Measurements from ENCODE around the gene TRDMT1. TPM values are rescaled to one million over a fixed set of nuclear protein-coding genes. Genes with fewer than 3 reads are reported as not detected.

The TRDMT1 gene
- total RNA-seq, 1 donor from 2014 or later: 5.9 TPM

DNA sequence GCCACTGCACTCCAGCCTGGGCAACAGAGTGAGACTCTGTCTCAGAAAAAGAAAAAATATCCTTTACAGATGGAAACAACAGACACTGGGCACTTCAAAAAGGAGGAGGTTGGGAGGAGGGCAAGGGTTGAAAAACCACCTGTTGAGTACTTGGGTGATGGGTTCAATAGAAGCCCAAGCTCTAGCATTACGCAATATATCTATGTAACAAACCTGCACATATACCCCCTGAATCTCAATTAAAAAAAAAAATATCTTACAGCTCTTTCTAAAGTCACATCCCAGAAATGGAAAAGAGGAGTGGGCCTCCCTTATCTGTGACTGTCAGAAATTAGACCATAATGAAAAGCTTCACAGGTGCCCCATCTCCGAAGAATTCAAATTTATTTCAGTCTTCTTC, 38.6 kb upstream of the TRDMT1 start:
- peak overlapping the region; percentile 49 for H3K27ac Mint-ChIP-seq (ENCODE audit: unreplicated experiment)
- TF ChIP-seq EZH2 (IDR thresholded peaks at IDR 0.05; ENCODE audit: insufficient read depth, low read length): no peak
- no peaks in the 10 kb centered on the region for H3K27me3 Mint-ChIP-seq (ENCODE audit: low read depth, unreplicated experiment)
- H4K20me1 ChIP-seq (ENCODE audit: insufficient read depth, low read length): peaks cover 36% of the 10 kb centered on the region
- FAIRE-seq (no peak), DNase-seq (ENCODE audit: low read depth) (no peak)
- H3K27ac ChIP-seq (ENCODE audit: low read depth, low read length): no peak overlapping the region
- H3K9ac ChIP-seq (ENCODE audit: low read length): no peak overlapping the region
- no peak overlapping the region for H3K4me2 ChIP-seq (ENCODE audit: low read length)
- no peak overlapping the region for H3K4me3 ChIP-seq (ENCODE audit: insufficient read depth, low read depth, low read length)
- H3K27me3 ChIP-seq (ENCODE audit: insufficient read depth, low read length): no peaks in the 10 kb centered on the region
- H3K36me3 Mint-ChIP-seq (ENCODE audit: low read depth, unreplicated experiment): peaks cover 21% of the 10 kb centered on the region
- H3K36me3 ChIP-seq (ENCODE audit: insufficient read depth, low read length): peaks cover 24% of the 10 kb centered on the region
- peaks cover 4% of the 10 kb centered on the region for H3K79me2 ChIP-seq (ENCODE audit: insufficient read depth, low read length)
- peak overlapping the region; percentile 46 for H3K4me3 Mint-ChIP-seq (ENCODE audit: unreplicated experiment)
- H2AFZ ChIP-seq (ENCODE audit: low read depth, low read length): no peak overlapping the region
- peaks cover 2% of the 10 kb centered on the region for H3K9me3 Mint-ChIP-seq (ENCODE audit: unreplicated experiment)
- H3K4me1 ChIP-seq (ENCODE audit: insufficient read depth, low read length): peaks cover 5% of the 10 kb centered on the region
- H3K4me1 Mint-ChIP-seq (ENCODE audit: low read depth, unreplicated experiment): peaks cover 11% of the 10 kb centered on the region
- peaks cover 5% of the 10 kb centered on the region for H3K9me3 ChIP-seq (ENCODE audit: insufficient read depth, low read depth, low read length)

DNA sequence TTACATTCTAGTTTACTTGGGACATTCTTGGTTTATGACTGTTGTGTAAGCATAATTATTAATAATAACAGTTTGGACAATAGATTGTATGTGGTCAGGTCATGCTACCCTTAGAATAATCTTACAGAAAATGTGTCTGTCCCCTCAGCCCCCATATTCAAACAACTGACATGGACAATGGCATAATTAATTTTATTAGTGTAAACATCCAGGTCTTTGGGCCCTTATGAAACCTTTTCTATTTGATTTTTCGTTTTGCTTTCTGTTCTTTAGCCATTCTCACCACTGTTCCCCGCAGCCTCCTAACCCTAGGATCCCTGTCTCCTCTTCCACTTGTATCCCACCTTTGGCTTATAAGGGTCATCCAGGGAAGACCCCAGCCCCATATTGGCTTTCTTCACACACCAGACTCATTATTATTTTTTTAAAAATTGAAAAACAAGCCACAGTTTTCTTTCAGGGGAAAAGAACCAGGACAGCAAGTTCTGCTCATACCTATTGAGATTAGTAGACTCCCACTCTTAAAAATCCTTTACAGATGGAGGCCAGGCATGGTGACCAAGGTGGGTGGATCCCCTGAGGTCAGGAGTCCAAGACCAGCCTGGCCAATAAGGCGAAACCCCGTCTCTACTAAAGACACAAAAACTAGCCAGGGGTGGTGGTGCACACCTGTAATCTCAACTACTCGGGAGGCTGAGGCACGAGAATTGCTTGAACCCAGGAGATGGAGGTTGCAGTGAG, 38.0 kb upstream of the TRDMT1 start:
- Mint-ChIP-seq H3K36me3 (ENCODE audit: low read depth, unreplicated experiment) (peaks cover 26% of the 10 kb centered on the region), H3K4me1 (ENCODE audit: low read depth, unreplicated experiment) (peaks cover 9% of the 10 kb centered on the region), H3K9me3 (ENCODE audit: unreplicated experiment) (peaks cover 2% of the 10 kb centered on the region), H3K4me3 (ENCODE audit: unreplicated experiment) (peak overlapping the region; percentile 74), H3K27me3 (ENCODE audit: low read depth, unreplicated experiment) (no peaks in the 10 kb centered on the region), H3K27ac (ENCODE audit: unreplicated experiment) (peak overlapping the region; percentile 49)
- H3K4me1 ChIP-seq (ENCODE audit: insufficient read depth, low read length): peaks cover 4% of the 10 kb centered on the region
- FAIRE-seq (no peak), DNase-seq (ENCODE audit: low read depth) (no peak)
- peaks cover 30% of the 10 kb centered on the region for H3K36me3 ChIP-seq (ENCODE audit: insufficient read depth, low read length)
- H2AFZ ChIP-seq (ENCODE audit: low read depth, low read length): no peak overlapping the region
- H3K9me3 ChIP-seq (ENCODE audit: insufficient read depth, low read depth, low read length): peaks cover 5% of the 10 kb centered on the region
- no peak overlapping the region for H3K9ac ChIP-seq (ENCODE audit: low read length)
- H4K20me1 ChIP-seq (ENCODE audit: insufficient read depth, low read length): peaks cover 42% of the 10 kb centered on the region
- no peak overlapping the region for H3K4me2 ChIP-seq (ENCODE audit: low read length)
- H3K27me3 ChIP-seq (ENCODE audit: insufficient read depth, low read length): no peaks in the 10 kb centered on the region
- H3K27ac ChIP-seq (ENCODE audit: low read depth, low read length): peak overlapping the region; percentile 48
- TF ChIP-seq, protein P1, sequence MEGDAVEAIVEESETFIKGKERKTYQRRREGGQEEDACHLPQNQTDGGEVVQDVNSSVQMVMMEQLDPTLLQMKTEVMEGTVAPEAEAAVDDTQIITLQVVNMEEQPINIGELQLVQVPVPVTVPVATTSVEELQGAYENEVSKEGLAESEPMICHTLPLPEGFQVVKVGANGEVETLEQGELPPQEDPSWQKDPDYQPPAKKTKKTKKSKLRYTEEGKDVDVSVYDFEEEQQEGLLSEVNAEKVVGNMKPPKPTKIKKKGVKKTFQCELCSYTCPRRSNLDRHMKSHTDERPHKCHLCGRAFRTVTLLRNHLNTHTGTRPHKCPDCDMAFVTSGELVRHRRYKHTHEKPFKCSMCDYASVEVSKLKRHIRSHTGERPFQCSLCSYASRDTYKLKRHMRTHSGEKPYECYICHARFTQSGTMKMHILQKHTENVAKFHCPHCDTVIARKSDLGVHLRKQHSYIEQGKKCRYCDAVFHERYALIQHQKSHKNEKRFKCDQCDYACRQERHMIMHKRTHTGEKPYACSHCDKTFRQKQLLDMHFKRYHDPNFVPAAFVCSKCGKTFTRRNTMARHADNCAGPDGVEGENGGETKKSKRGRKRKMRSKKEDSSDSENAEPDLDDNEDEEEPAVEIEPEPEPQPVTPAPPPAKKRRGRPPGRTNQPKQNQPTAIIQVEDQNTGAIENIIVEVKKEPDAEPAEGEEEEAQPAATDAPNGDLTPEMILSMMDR (IDR thresholded peaks at IDR 0.05; ENCODE audit: insufficient read depth, low read depth, low read length): no peak
- no peak for TF ChIP-seq EZH2 (IDR thresholded peaks at IDR 0.05; ENCODE audit: insufficient read depth, low read length)
- H3K4me3 ChIP-seq (ENCODE audit: insufficient read depth, low read depth, low read length): no peak overlapping the region
- peaks cover 10% of the 10 kb centered on the region for H3K79me2 ChIP-seq (ENCODE audit: insufficient read depth, low read length)

DNA sequence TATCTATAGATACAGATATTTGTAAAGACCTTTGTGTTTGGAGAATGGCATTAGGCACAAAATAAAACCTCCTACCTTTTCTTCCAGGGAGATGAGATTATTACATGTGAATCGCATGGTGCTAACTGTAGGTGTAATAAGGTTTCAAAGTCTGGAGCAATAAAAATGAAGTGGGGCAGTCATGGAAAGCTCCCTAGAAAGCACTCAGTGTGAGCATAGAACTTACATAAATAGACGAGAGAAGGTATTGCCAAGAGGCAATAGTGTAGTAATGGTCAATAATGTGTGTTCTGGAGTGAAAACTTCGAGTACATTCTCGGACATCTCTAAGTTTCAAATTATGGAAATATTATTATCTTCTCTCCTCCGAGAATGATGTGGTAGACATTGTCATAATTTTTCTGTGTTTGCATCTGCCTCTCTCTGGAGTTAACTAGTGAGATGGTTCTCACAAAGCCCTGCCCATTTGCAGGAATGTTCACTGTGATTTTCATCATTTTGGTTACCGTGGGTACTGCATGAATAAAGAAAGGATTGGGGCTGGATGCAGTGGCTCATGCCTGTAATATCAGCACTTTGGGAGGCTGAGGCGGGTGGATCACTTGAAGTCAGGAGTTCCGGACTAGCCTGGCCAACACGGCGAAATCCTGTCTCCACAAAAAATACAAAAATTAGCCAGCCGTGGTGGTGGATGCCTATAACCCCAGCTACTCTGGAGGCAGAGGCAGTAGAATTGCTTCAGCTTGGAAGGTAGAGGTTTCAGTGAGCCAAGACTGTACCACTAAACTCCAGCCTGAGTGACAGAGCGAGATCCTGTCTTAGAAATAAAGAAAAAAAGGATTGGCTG, 37.2 kb upstream of the TRDMT1 start:
- H3K9me3 ChIP-seq (ENCODE audit: insufficient read depth, low read depth, low read length): peaks cover 5% of the 10 kb centered on the region
- no peak overlapping the region for H3K4me3 ChIP-seq (ENCODE audit: insufficient read depth, low read depth, low read length)
- H3K4me2 ChIP-seq (ENCODE audit: low read length): peak overlapping the region; percentile 2
- no peaks in the 10 kb centered on the region for H3K27me3 Mint-ChIP-seq (ENCODE audit: low read depth, unreplicated experiment)
- H3K36me3 ChIP-seq (ENCODE audit: insufficient read depth, low read length): peaks cover 37% of the 10 kb centered on the region
- H3K79me2 ChIP-seq (ENCODE audit: insufficient read depth, low read length): peaks cover 18% of the 10 kb centered on the region
- no peak overlapping the region for H2AFZ ChIP-seq (ENCODE audit: low read depth, low read length)
- H3K27ac ChIP-seq (ENCODE audit: low read depth, low read length): peak overlapping the region; percentile 48
- peak; percentile 79 for FAIRE-seq
- peaks cover 50% of the 10 kb centered on the region for H4K20me1 ChIP-seq (ENCODE audit: insufficient read depth, low read length)
- peak overlapping the region; percentile 74 for H3K4me3 Mint-ChIP-seq (ENCODE audit: unreplicated experiment)
- peak overlapping the region; percentile 28 for H3K9ac ChIP-seq (ENCODE audit: low read length)
- H3K4me1 ChIP-seq (ENCODE audit: insufficient read depth, low read length): peaks cover 10% of the 10 kb centered on the region
- TF ChIP-seq EZH2 (IDR thresholded peaks at IDR 0.05; ENCODE audit: insufficient read depth, low read length): no peak
- TF ChIP-seq, protein P1 (IDR thresholded peaks at IDR 0.05; ENCODE audit: insufficient read depth, low read depth, low read length): no peak
- peaks cover 2% of the 10 kb centered on the region for H3K9me3 Mint-ChIP-seq (ENCODE audit: unreplicated experiment)
- peak overlapping the region; percentile 83 for H3K27ac Mint-ChIP-seq (ENCODE audit: unreplicated experiment)
- peaks cover 13% of the 10 kb centered on the region for H3K4me1 Mint-ChIP-seq (ENCODE audit: low read depth, unreplicated experiment)
- no peaks in the 10 kb centered on the region for H3K27me3 ChIP-seq (ENCODE audit: insufficient read depth, low read length)
- peaks cover 32% of the 10 kb centered on the region for H3K36me3 Mint-ChIP-seq (ENCODE audit: low read depth, unreplicated experiment)
- DNase-seq (ENCODE audit: low read depth): peak; percentile 83
